ENCODE data around the gene USP25.

Gene USP25

DNA sequence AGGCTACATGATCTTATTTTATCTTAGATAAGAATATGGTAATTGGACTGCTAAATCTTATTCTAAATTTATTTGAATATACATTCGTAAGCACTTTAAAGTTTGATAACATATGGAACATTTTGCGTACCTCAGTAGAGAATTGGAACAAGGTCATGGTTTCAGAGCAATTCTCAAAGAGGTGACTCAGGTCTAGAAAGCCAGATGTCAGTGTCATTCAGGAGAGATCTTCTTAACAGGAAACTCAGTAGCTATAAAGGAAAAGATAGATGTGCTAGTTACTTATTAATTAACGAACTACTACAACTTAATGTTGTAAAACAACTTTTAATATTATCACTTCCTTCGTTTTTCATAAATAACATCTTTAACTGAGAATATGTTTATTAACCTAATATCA, 142.5 kb downstream of the USP25 start:
- DNase-seq, result no peak

DNA sequence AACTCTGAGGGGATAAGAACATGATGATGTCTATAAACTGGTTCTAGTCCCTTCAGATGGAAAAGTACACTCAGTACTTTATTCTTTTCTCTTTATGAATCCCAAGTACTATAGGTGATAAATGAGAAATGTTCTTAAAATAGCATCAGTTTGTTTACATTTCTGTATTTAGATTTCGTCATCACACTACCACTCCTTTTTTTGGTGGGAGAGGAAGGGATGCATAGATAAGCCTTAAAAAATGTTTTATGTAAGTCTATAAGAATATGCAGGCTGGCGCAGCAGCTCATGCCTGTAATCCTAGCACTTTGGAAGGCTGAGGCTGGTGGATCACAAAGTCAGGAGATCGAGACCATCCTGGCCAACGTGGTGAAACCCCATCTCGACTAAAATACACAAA, 144.8 kb downstream of the USP25 start:
- no peak for DNase-seq

DNA sequence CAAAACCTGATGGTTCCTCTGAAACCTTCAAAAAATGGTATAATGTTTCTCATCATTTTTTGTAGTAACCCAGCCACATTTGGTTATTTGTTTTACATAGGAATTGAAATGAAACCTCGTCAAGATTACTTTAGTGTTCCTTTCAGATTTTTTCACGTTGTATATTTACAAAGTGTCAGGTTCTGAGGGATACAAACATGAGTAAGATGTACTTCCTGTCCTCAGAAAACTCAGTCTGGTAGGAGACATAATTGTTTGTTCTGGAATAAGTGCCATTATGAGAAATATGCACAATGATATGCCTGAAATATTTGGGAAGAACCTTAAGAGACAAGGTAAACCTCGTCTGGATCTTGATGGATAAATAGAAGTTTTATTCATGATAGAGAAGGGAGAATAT, 145.5 kb downstream of the USP25 start:
- DNase-seq, result no peak

DNA sequence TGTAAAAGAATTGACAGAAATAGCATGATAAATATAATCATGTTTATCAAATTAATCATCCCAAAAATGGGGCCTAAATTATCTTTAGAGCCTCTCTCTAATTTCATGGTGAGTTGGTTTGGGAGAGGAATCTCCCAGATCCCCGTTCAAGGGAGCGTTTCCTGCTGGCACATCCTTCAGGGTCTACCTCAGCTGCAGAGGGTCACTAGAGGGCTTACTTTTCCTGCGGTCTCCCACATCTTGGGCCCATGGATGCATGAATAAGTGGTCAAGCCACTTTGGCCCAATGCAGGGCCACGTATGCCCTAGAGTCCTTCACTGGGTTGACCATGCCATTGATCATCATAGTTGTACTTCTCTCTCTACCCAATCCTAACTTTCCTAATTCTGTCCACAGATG, 164.1 kb downstream of the USP25 start:
- no peak for DNase-seq

- no peak for DNase-seq
Measured at GRCh38 chr21:15894596-15894995, 164.8 kb downstream of the USP25 start.

DNA sequence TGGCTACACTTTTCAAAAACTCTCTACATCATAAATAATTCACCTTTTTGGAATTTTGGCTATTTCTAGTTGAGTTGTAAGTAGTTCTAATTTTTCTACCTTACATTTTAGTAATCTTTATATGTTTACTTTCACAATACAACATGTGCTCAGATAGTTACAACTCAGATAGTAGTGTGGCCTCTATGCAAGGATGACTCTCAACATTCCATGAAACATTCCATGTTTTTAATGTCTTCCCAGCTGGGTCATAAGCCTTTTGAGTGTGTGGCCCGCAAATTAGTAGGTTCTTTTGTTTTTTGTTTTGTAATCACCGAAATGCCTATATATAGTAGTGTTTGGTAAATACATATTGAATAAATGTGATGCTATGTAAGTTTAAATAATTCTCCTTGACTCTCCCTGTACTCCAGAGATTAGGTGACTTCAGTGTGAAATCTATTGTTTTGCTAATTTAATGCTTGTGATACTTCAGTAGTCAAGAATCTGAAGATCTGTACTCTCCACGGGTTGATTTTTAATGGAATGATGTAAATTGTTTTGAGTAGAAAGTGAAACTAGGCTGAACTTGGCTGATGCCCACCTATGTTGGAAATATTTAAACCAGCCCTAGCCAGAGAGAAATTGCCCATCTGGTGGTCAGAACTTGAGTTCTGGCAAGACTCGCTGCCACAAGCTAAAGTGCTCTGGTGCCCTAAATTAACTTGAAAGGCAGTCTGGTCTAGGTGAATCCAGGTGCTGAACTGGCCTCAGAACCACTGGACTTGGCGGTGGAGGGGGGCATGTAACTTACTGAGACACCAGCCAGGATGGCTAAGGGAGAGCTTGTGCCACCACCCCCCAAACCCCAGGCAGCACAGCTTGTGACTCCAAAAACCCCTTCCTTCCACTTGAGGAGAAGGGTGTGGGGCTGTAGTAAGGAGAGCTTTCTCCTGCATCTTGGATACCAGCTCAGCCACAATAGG, 165.6 kb downstream of the USP25 start:
- no peak for DNase-seq

DNA sequence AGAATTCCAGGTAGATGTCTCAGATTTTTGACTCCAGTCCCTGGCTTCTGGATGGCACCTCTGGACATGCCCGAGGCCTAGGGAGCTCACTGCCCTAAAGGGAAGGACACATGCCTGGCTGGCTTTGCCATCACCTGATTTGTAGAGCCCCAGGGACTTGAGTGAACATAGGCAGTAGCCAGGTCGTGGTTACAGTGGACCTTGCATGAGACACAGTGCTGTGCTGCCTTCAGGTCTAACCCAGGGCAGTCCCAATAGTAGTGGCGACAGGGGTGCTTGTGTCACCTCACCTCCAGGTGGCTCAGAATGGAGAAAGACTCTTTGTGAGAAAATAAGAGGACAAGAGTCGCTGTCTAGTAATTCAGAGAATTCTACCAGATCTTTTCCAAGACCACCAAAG, 166.7 kb downstream of the USP25 start:
- DNase-seq, result no peak

GRCh38 chr21:15904389-15904788, 174.6 kb downstream of the USP25 start:
- no peak for DNase-seq

DNA sequence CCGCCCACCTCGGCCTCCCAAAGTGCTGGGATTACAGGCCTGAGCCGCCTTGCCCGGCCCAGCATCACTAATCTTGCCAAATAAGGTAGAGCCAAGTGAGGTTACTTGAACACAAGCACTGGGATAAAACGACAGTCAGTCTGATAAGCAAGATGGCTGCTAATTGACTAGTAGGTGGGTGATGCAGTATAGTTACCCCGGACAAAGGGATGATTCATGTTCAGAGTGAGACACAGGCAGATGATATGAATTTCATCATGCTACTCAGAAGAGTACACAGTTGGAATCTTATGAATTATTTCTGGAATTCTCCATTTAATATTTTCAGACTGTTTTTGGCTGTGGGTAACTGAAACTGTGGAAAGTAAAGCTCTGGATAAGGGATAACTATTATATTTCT, 178.4 kb downstream of the USP25 start:
- DNase-seq, result no peak

DNA sequence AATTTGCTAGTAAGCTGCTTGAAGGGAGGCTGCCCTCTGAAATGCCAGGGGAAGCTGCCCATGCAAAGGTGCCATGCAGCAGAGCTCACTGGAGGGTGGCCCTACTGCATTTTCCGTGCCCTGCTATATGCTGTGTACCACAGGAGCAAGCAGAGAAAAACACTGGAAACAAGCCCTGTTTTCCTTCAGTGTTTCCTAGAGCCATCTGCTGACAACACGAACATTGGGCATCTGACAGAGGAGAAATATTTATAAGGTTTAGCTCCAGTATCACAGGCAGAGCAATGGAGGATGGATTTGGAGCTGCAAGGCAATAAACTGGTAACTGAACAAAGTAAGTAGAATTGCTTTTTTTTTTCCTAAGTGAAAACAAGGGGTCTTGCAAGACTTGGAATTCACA, 198.4 kb downstream of the USP25 start:
- DNase-seq, result no peak

- DNase-seq, result no peak
Measured at GRCh38 chr21:15928686-15929425, 199.1 kb downstream of the USP25 start.

DNA sequence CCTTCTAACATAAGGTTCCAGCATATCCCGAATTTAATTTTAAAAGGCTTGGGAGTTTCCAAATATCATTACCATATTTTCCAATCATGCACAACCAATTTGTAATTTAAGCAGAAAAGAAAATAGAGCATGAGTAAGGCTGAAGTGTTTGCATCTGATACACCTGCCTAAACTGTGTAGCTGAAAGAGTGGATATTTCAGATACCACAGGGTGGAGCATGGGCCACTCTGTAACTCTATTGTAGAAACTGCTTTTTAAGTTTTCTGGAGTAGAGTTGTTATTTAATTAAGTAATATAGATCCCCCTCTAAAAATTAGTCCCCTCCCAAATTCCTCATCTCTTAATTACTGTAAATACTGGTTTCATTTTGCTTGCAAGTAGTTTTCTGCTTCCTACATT, 199.8 kb downstream of the USP25 start:
- DNase-seq, result no peak

Measured in NCI-H524 treated with DMSO at 0.1 percent for 48 hours (cell line).